Panc1 (cell line): ENCODE data around the gene SMARCA2. TPM values are rescaled to one million over a fixed set of nuclear protein-coding genes. Genes with fewer than 3 reads are reported as not detected.

ENCODE experiments used
- ATAC-seq: fragments of 200-7000 bp; cut with Tn5 transposase; 2 replicates; pipeline ENCODE4 v1.9.1; 2020; ENCODE audit warnings: mild to moderate bottlenecking, moderate library complexity
- BruUV-seq: library from RNA; stranded (reverse); fragments of 400-500 nt; replicated peaks from 2 replicates; lab custom pipeline; 2021; lab: Mats Ljungman, UMichigan
- CTCF ChIA-PET: fragments of 300-600 bp; sonication (Branson Sonifier 250); formaldehyde crosslinking; loops from one replicate; lab custom pipeline; 2022; ENCODE audit warnings: antibody characterized with exemption; lab: Charles Lee
- POLR2A ChIA-PET: fragments of 300-600 bp; sonication (Branson Sonifier 250); formaldehyde crosslinking; loops from one replicate; lab custom pipeline; 2022; ENCODE audit warnings: antibody characterized with exemption; lab: Charles Lee
- DNase-seq: peaks from one replicate; pipeline ENCODE4 v3.0.0-alpha.2; 2010; ENCODE audit warnings: low read depth, low spot score
- H3K27ac ChIP-seq: 2 replicates; pipeline ENCODE4 v1.5.1; 2011; ENCODE audit warnings: mild to moderate bottlenecking, low read length, inconsistent platforms
- H3K27me3 ChIP-seq: fragments of 200-500 bp; sonication (Bioruptor generic); 2 replicates; pipeline ENCODE4 v1.6.0; 2014; ENCODE audit warnings: low read length, inconsistent platforms; ENCODE audit not compliant: control insufficient read depth, insufficient read depth
- H3K36me3 ChIP-seq: fragments of 200-500 bp; sonication (Bioruptor generic); 2 replicates; pipeline ENCODE4 v1.5.1; 2014; ENCODE audit warnings: inconsistent platforms, mild to moderate bottlenecking, low read length, moderate library complexity; ENCODE audit not compliant: control insufficient read depth, insufficient read depth
- H3K4me1 ChIP-seq: 2 replicates; pipeline ENCODE4 v1.5.1; 2011; ENCODE audit warnings: inconsistent platforms, mild to moderate bottlenecking, low read length, moderate library complexity; ENCODE audit not compliant: control insufficient read depth, insufficient read depth
- H3K4me3 ChIP-seq, 2 experiments: 2 replicates each; pipeline ENCODE4 v1.5.1; 2011 to 2012; ENCODE audit warnings: low read depth in 2 of 2, low read length in 2 of 2, mild to moderate bottlenecking in 2 of 2, inconsistent platforms in 1 of 2, moderate library complexity in 1 of 2
- H3K9me3 ChIP-seq: fragments of 200-500 bp; sonication (Bioruptor generic); 2 replicates; pipeline ENCODE4 v1.5.1; 2014; ENCODE audit warnings: low read depth, mild to moderate bottlenecking, inconsistent platforms, low read length, moderate library complexity; ENCODE audit not compliant: control insufficient read depth, insufficient read depth
- POLR2AphosphoS5 ChIP-seq: IDR thresholded peaks from 2 replicates; pipeline ENCODE4 v1.6.1; 2012; ENCODE audit warnings: mild to moderate bottlenecking, low read depth, low read length, moderate library complexity
- REST ChIP-seq, 2 experiments: IDR thresholded peaks; 2 replicates each; pipeline ENCODE4 v1.6.1; 2011 to 2012; ENCODE audit warnings: low read depth in 2 of 2, control low read depth in 1 of 2, low read length in 1 of 2, mild to moderate bottlenecking in 1 of 2, moderate library complexity in 1 of 2; ENCODE audit not compliant: insufficient read depth in 1 of 2
- SIN3A ChIP-seq: IDR thresholded peaks from 2 replicates; pipeline ENCODE4 v1.6.1; 2012; ENCODE audit warnings: low read depth, mild to moderate bottlenecking, low read length, moderate library complexity, borderline replicate concordance; ENCODE audit not compliant: insufficient read depth
- TCF7L2 ChIP-seq: IDR thresholded peaks from 2 replicates; pipeline ENCODE4 v1.6.1; 2011; ENCODE audit warnings: mild to moderate bottlenecking, low read depth, low read length, inconsistent platforms
- in situ Hi-C: cut with HindIII; loops from 2 replicates; pipeline ENCODE4 v1.10.0; 2016; ENCODE audit warnings: low sequenced_read_pairs, low pct_unique_long_range_greater_than_20kb
- intact Hi-C: fragments of 100-400 bp; cut with micrococcal nuclease; formaldehyde crosslinking; loops from one replicate; pipeline ENCODE4 v1.10.0; 2022; ENCODE audit not compliant: unreplicated experiment
- total RNA-seq: library from RNA; stranded (reverse); gene quantifications from one replicate; pipeline ENCODE4 v1.2.1, GENCODE V29; 2021; ENCODE audit not compliant: unreplicated experiment
- TF ChIP-seq, protein P1 (sequence below): fragments of 450-650 bp; IDR thresholded peaks from 2 replicates; pipeline ENCODE4 v1.5.1; 2017; ENCODE audit warnings: mild to moderate bottlenecking

Gene SMARCA2
- total RNA-seq, 1 experiment from 2014 or later: 13.3 TPM

- Histone ChIP-seq H3K36me3 (no peaks in the 10 kb centered on the region), H3K27me3 (no peaks in the 10 kb centered on the region), H3K4me3 (no peak overlapping the region), H3K4me1 (no peaks in the 10 kb centered on the region), H3K9me3 (no peaks in the 10 kb centered on the region), H3K27ac (no peak overlapping the region)
- DNase-seq (no peak), ATAC-seq (no peak)
- intact Hi-C loops (no loop called here), in situ Hi-C loops (no loop called here)
- ChIA-PET POLR2A (no interaction called here), CTCF (no interaction called here)
- BruUV-seq: no TSS peak
- TF ChIP-seq TCF7L2 (no peak), POLR2AphosphoS5 (no peak), REST (IDR thresholded peaks at IDR 0.05; ENCODE audit: insufficient read depth in 1 of 2, low read depth in 2 of 2, low read length in 1 of 2) (no peak), SIN3A (no peak)
- TF ChIP-seq, protein P1, sequence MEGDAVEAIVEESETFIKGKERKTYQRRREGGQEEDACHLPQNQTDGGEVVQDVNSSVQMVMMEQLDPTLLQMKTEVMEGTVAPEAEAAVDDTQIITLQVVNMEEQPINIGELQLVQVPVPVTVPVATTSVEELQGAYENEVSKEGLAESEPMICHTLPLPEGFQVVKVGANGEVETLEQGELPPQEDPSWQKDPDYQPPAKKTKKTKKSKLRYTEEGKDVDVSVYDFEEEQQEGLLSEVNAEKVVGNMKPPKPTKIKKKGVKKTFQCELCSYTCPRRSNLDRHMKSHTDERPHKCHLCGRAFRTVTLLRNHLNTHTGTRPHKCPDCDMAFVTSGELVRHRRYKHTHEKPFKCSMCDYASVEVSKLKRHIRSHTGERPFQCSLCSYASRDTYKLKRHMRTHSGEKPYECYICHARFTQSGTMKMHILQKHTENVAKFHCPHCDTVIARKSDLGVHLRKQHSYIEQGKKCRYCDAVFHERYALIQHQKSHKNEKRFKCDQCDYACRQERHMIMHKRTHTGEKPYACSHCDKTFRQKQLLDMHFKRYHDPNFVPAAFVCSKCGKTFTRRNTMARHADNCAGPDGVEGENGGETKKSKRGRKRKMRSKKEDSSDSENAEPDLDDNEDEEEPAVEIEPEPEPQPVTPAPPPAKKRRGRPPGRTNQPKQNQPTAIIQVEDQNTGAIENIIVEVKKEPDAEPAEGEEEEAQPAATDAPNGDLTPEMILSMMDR: no peak
These were observed 221.7 kb downstream of the SMARCA2 start for GRCh38 chr9:2236850-2237249.

DNA sequence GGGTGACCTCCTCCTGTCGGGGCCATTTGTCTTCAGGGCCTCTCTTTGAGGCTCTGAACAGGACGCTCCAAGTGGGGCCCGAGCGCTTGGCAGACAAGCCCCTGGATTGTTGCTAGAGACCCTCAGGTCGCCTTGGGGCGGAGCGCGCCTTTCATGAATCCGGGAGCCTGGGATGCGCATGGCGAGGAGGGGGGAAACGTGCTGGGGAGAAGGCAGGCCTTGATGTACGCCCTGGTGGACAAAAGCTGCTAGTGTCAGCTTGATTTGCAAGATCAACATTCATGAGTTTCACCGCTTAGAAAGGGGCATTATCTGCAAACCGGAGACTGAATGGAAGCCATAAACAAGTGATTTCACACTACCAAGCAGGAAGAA, 226.3 kb downstream of the SMARCA2 start:
- no peak overlapping the region for H3K27ac ChIP-seq
- H3K27me3 ChIP-seq: no peaks in the 10 kb centered on the region
- H3K4me3 ChIP-seq: peak overlapping the region in 1 of 2 experiments; percentile 57; a peak in 2 of 4 replicates
- no peaks in the 10 kb centered on the region for H3K4me1 ChIP-seq
- ChIA-PET POLR2A (no interaction called here), CTCF (no interaction called here)
- H3K9me3 ChIP-seq: no peaks in the 10 kb centered on the region
- in situ Hi-C loops (no loop called here), intact Hi-C loops (no loop called here)
- no peak for DNase-seq
- no peaks in the 10 kb centered on the region for H3K36me3 ChIP-seq
- ATAC-seq: no peak
- no peak for TF ChIP-seq TCF7L2
- TF ChIP-seq, protein P1: no peak
- no TSS peak for BruUV-seq
